Hepatic stellate cell (primary cell): Measurements from ENCODE around the gene EXOC7.
"Not testable (repeated sequence)": the region's sequence is repeated elsewhere in the genome, so short reads cannot be mapped to it uniquely, and the experiment has no call there.

Experiments used
- DNase-seq: peaks from one replicate; pipeline ENCODE4 v3.0.0; 2011; ENCODE audit warnings: low spot score

EXOC7 gene

GRCh38 chr17:76072148-76072858 is 31.3 kb downstream of the EXOC7 start, which contains the start of gene SRP68:
Gene SRP68 (minus strand): TSS chr17:76072517. CDS start chr17:76072491, 26 bp downstream.
- DNase-seq = peak; percentile 97

- DNase-seq = no peak
Measured at GRCh38 chr17:76071531-76072147, 31.9 kb downstream of the EXOC7 start.

- DNase-seq = no peak
Measured at GRCh38 chr17:76065775-76066174, 37.8 kb downstream of the EXOC7 start.

GRCh38 chr17:76063875-76064546 is 39.6 kb downstream of the EXOC7 start:
- DNase-seq = no peak

GRCh38 chr17:76058264-76058663 is 45.3 kb downstream of the EXOC7 start:
- not testable (repeated sequence) for DNase-seq

- no peak for DNase-seq
Measured at GRCh38 chr17:76056882-76057281, 46.7 kb downstream of the EXOC7 start.

GRCh38 chr17:76054112-76054476 is 49.5 kb downstream of the EXOC7 start:
- DNase-seq = no peak

GRCh38 chr17:76053246-76054111 is 50.1 kb downstream of the EXOC7 start:
- peak; percentile 61 for DNase-seq

GRCh38 chr17:76051561-76051960 is 52.0 kb downstream of the EXOC7 start:
- no peak for DNase-seq

- DNase-seq = no peak
Measured at GRCh38 chr17:76050538-76051467, 52.8 kb downstream of the EXOC7 start.

- DNase-seq = no peak
Measured at GRCh38 chr17:76049836-76050537, 53.6 kb downstream of the EXOC7 start.

GRCh38 chr17:76049239-76049638 is 54.3 kb downstream of the EXOC7 start:
- DNase-seq = no peak

- no peak for DNase-seq
Measured at GRCh38 chr17:76048711-76049110, 54.9 kb downstream of the EXOC7 start.

GRCh38 chr17:76048025-76048605 is 55.5 kb downstream of the EXOC7 start:
- DNase-seq = no peak

- DNase-seq = no peak
Measured at GRCh38 chr17:76046064-76046463, 57.5 kb downstream of the EXOC7 start.

GRCh38 chr17:76044475-76045007 is 59.0 kb downstream of the EXOC7 start:
- not testable (repeated sequence) for DNase-seq

- not testable (repeated sequence) for DNase-seq
Measured at GRCh38 chr17:76042868-76043267, 60.7 kb downstream of the EXOC7 start.

GRCh38 chr17:76040376-76040775 is 63.2 kb downstream of the EXOC7 start:
- DNase-seq = no peak

- DNase-seq = no peak
Measured at GRCh38 chr17:76039121-76039520, 64.5 kb downstream of the EXOC7 start.

GRCh38 chr17:76038050-76038449 is 65.5 kb downstream of the EXOC7 start:
- DNase-seq = no peak
